ENCODE results near the gene NHERF2. TPM values are rescaled to one million over a fixed set of nuclear protein-coding genes. Genes with fewer than 3 reads are reported as not detected.

The NHERF2 gene
- total and polyA plus RNA-seq, 9 of the 15 experiments (the other 6 are each of a cell fraction or from before 2014, with no cell fraction given), result 0.15 to 42.0 (median 12.5) TPM

- TF ChIP-seq, protein P1, sequence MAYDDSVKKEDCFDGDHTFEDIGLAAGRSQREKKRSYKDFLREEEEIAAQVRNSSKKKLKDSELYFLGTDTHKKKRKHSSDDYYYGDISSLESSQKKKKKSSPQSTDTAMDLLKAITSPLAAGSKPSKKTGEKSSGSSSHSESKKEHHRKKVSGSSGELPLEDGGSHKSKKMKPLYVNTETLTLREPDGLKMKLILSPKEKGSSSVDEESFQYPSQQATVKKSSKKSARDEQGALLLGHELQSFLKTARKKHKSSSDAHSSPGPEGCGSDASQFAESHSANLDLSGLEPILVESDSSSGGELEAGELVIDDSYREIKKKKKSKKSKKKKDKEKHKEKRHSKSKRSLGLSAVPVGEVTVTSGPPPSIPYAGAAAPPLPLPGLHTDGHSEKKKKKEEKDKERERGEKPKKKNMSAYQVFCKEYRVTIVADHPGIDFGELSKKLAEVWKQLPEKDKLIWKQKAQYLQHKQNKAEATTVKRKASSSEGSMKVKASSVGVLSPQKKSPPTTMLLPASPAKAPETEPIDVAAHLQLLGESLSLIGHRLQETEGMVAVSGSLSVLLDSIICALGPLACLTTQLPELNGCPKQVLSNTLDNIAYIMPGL (CRISPR knock-in tag; IDR thresholded peaks at IDR 0.05), result no peak
- no peak for TF ChIP-seq NUFIP1 (IDR thresholded peaks at IDR 0.05; ENCODE audit: partially characterized antibody)
- 0 out of 2 replicates have a peak, but pooled peaks have one; percentile 18 for TF ChIP-seq ATF7 (IDR thresholded peaks at IDR 0.05)
- no peak for TF ChIP-seq ZNF311 (CRISPR knock-in tag; IDR thresholded peaks at IDR 0.05)
- TF ChIP-seq, protein P2, sequence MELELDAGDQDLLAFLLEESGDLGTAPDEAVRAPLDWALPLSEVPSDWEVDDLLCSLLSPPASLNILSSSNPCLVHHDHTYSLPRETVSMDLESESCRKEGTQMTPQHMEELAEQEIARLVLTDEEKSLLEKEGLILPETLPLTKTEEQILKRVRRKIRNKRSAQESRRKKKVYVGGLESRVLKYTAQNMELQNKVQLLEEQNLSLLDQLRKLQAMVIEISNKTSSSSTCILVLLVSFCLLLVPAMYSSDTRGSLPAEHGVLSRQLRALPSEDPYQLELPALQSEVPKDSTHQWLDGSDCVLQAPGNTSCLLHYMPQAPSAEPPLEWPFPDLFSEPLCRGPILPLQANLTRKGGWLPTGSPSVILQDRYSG (tag; conservative IDR thresholded peaks at IDR 0.05; ENCODE audit: low read depth), result no peak; the same call in 1 of the 2 replicates
- peak; percentile 68; the same call in 1 of the 2 replicates for TF ChIP-seq CREB3L1 (IDR thresholded peaks at IDR 0.05; ENCODE audit: borderline replicate concordance, low read depth)
- no peak for TF ChIP-seq ZNF23 (CRISPR knock-in tag; IDR thresholded peaks at IDR 0.05)
- TF ChIP-seq FOXJ3 (CRISPR knock-in tag; IDR thresholded peaks at IDR 0.05), result no peak
- TF ChIP-seq NR2C1 (IDR thresholded peaks at IDR 0.05), result no peak
- TF ChIP-seq NR2C1 (tag; IDR thresholded peaks at IDR 0.05), result no peak
- no peak for TF ChIP-seq RFX1 (IDR thresholded peaks at IDR 0.05)
- no peak for TF ChIP-seq TBL1XR1 (IDR thresholded peaks at IDR 0.05; ENCODE audit: low read length in 2 of 2)
- TF ChIP-seq EHMT2 (IDR thresholded peaks at IDR 0.05), result no peak
- TF ChIP-seq PCBP1 (IDR thresholded peaks at IDR 0.05; ENCODE audit: low read depth, low read length, poor library complexity, severe bottlenecking), result no peak
- no peak for TF ChIP-seq HLTF (IDR thresholded peaks at IDR 0.05)
- no peak for TF ChIP-seq BRD4 (IDR thresholded peaks at IDR 0.05)
- TF ChIP-seq USF2 (CRISPR knock-in tag; IDR thresholded peaks at IDR 0.05), result no peak
- TF ChIP-seq, protein P3, sequence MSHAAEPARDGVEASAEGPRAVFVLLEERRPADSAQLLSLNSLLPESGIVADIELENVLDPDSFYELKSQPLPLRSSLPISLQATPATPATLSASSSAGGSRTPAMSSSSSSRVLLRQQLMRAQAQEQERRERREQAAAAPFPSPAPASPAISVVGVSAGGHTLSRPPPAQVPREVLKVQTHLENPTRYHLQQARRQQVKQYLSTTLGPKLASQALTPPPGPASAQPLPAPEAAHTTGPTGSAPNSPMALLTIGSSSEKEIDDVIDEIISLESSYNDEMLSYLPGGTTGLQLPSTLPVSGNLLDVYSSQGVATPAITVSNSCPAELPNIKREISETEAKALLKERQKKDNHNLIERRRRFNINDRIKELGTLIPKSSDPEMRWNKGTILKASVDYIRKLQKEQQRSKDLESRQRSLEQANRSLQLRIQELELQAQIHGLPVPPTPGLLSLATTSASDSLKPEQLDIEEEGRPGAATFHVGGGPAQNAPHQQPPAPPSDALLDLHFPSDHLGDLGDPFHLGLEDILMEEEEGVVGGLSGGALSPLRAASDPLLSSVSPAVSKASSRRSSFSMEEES (CRISPR knock-in tag; IDR thresholded peaks at IDR 0.05), result no peak
- no peak for TF ChIP-seq NR2C2 (CRISPR knock-in tag; IDR thresholded peaks at IDR 0.05)
- peak; percentile 77; the same call in 1 of the 2 replicates for TF ChIP-seq NR2C2 (tag; IDR thresholded peaks at IDR 0.05)
- TF ChIP-seq, protein P4, sequence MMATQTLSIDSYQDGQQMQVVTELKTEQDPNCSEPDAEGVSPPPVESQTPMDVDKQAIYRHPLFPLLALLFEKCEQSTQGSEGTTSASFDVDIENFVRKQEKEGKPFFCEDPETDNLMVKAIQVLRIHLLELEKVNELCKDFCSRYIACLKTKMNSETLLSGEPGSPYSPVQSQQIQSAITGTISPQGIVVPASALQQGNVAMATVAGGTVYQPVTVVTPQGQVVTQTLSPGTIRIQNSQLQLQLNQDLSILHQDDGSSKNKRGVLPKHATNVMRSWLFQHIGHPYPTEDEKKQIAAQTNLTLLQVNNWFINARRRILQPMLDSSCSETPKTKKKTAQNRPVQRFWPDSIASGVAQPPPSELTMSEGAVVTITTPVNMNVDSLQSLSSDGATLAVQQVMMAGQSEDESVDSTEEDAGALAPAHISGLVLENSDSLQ (IDR thresholded peaks at IDR 0.05), result no peak
- TF ChIP-seq, protein P5, sequence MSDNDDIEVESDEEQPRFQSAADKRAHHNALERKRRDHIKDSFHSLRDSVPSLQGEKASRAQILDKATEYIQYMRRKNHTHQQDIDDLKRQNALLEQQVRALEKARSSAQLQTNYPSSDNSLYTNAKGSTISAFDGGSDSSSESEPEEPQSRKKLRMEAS (CRISPR knock-in tag; IDR thresholded peaks at IDR 0.05), result peak; percentile 50; the same call in 1 of the 2 replicates
These were observed 33.9 kb upstream of the NHERF2 start (continued) for GRCh38 chr16:1992704-1993317.

Data from K562 (cell line).